K562 (cell line): ENCODE measurements around the gene PTTG1IP. TPM values are rescaled to one million over a fixed set of nuclear protein-coding genes. Genes with fewer than 3 reads are reported as not detected.

Experiments used
- CHD7 ChIP-seq: fragments of 200-600 bp; sonication (generic); IDR thresholded peaks from one replicate; pipeline ENCODE4 v1.6.1; 2012; ENCODE audit warnings: mild to moderate bottlenecking, low read depth, low read length, inconsistent platforms
- TSHZ1 ChIP-seq: fragments of 250-450 bp; sonication (Bioruptor Pico); IDR thresholded peaks from 2 replicates; pipeline ENCODE4 v1.4.0; 2020; ENCODE audit warnings: mild to moderate bottlenecking, moderate library complexity
- ZNF165 ChIP-seq: fragments of 250-450 bp; sonication (Bioruptor Pico); IDR thresholded peaks from 2 replicates; pipeline ENCODE4 v1.4.0; 2020; ENCODE audit warnings: borderline replicate concordance
- polyA plus RNA-seq, 8 experiments: library from polyadenylated mRNA; depleted of rRNA in 4 of 8; stranded (reverse) in 5 of 8; unstranded in 3 of 8; fragments of >200 nt; fragmentation: Nextera tagmentation in 2 of 8; fragmentation: Illumina TruSeq in 1 of 8; extraction: Ambion mirVana in 2 of 8; extraction: Trizol in 1 of 8; gene quantifications; 2 replicates each; pipeline versions ENCODE4 v1.2.1 to v1.2.3, GENCODE V29; 2011 to 2014; ENCODE audit warnings: inconsistent platforms in 1 of 8, missing spikeins in 1 of 8
- total RNA-seq, 7 experiments: library from RNA; depleted of rRNA in 6 of 7; stranded (reverse); fragments of >200 nt in 6 of 7; fragmentation: Illumina TruSeq in 2 of 7; extraction: Trizol in 2 of 7; gene quantifications; 2 replicates each; pipeline versions ENCODE4 v1.2.1 to v1.2.3, GENCODE V29; 2011 to 2021; ENCODE audit warnings: low replicate concordance in 1 of 7

PTTG1IP gene
- total and polyA plus RNA-seq, 9 of the 15 experiments (the other 6 are each of a cell fraction or from before 2014, with no cell fraction given) = 5.0 to 99.3 (median 82.4) TPM

- TF ChIP-seq CHD7 (no peak), TSHZ1 (CRISPR knock-in tag) (no peak), ZNF165 (CRISPR knock-in tag) (no peak)
Measured at GRCh38 chr21:44857127-44857892, 16.2 kb downstream of the PTTG1IP start (continued).
